Tibial artery (tissue), 4 donors: ENCODE data around the gene RADIL.

Experiments
- DNase-seq, 2 donors: peaks; one replicate each; pipeline ENCODE4 v3.0.0-alpha.2; 2019
- H3K27ac ChIP-seq, 2 donors: fragments of 200-600 bp; sonication (generic) in 1 of 2; 1 replicate in 1 of 2; 2 replicates in 1 of 2; pipeline ENCODE4 v1.5.1; 2018 to 2019; ENCODE audit warnings: mild to moderate bottlenecking in 1 of 2
- H3K27me3 ChIP-seq, 2 donors: fragments of 200-600 bp; sonication (generic) in 1 of 2; one replicate each; pipeline versions ENCODE4 v1.5.1 to v1.6.0; 2016 to 2019
- H3K36me3 ChIP-seq, 3 donors: fragments of 200-600 bp; sonication (generic) in 2 of 3; one replicate each; pipeline ENCODE4 v1.5.1; 2016 to 2019; ENCODE audit warnings: mild to moderate bottlenecking in 2 of 3
- H3K4me1 ChIP-seq, 4 donors: fragments of 200-600 bp; sonication (generic) in 2 of 4; 1 replicate in 3 of 4; 2 replicates in 1 of 4; pipeline ENCODE4 v1.5.1; 2016 to 2019
- H3K4me3 ChIP-seq, 2 donors: fragments of 200-600 bp; sonication (generic) in 1 of 2; 1 replicate in 1 of 2; 2 replicates in 1 of 2; pipeline ENCODE4 v1.5.1; 2018 to 2019; ENCODE audit warnings: mild to moderate bottlenecking in 2 of 2
- H3K9me3 ChIP-seq, 3 donors: fragments of 200-600 bp; sonication (generic) in 1 of 3; one replicate each; pipeline ENCODE4 v1.5.1; 2016 to 2019
- CTCF ChIP-seq, 2 experiments: fragments of 200-600 bp in 1 of 2; fragments of 450-650 bp in 1 of 2; IDR thresholded peaks; one replicate each; pipeline ENCODE4 v1.5.1; 2017 to 2019; ENCODE audit warnings: antibody characterized with exemption in 2 of 2, mild to moderate bottlenecking in 1 of 2, moderate library complexity in 1 of 2
- intact Hi-C: fragments of 100-400 bp; cut with DNase I; formaldehyde crosslinking; loops from one replicate; pipeline ENCODE4 v1.15.0; 2023; ENCODE audit warnings: low total_unique reads

RADIL gene

GRCh38 chr7:4873071-4873944 lies 10.2 kb downstream of the RADIL start:
- intact Hi-C loops, result no loop called here
- Histone ChIP-seq H3K4me1 (no peaks in the 10 kb centered on the region), H3K4me3 (no peak overlapping the region)

DNA sequence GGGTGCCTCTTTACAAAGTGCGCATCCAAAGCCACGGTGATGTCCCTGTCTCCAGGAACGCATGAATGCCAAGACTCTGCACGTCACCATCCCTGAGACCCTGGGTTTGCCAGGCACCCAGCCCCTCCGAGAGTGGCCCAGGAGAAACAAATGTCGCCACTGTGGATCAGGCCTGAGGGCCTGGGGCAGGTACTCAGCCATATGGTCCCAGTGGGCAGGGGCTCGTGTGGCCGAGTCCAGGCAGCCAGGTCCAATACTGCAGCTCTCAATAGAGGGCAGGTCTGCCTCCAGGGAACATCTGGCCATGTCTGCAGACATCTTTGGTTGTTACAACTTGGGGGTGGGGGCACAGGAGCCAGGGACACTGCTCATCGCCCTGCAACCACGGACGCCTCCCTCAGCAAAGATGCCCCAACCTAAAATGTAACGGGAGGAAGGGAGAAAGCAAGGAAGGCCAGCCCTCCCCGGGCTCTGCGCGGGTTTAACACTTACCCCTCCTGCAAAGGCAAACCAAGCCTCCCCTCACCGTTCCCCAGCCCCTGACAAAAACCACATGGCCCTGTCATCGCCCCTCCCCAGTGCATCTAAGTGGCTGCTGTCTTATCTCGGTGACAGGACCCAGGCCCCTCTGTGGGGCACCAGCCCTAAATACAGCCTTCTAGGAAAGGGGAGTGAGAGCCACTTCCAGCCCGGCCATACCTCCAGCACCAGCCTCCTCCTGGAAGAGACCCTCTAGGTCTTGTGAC lies 11.4 kb downstream of the RADIL start:
- Histone ChIP-seq H3K9me3 (peaks cover 0 to 4% (median 3%) of the 10 kb centered on the region in 3 donors), H3K4me1 (no peaks in the 10 kb centered on the region), H3K27ac (no peak overlapping the region), H3K4me3 (no peak overlapping the region), H3K27me3 (no peaks in the 10 kb centered on the region), H3K36me3 (peaks cover 0 to 16% (median 10%) of the 10 kb centered on the region in 3 donors)
- TF ChIP-seq CTCF (IDR thresholded peaks at IDR 0.05), result no peak
- no peak for DNase-seq
- intact Hi-C loops, result no loop called here

More at GRCh38 chr7:4873071-4873944, 10.2 kb downstream of the RADIL start:
- no peak overlapping the region for H3K27ac ChIP-seq
- no peak for TF ChIP-seq CTCF (IDR thresholded peaks at IDR 0.05)
- H3K9me3 ChIP-seq, result peaks cover 0 to 3% (median 2%) of the 10 kb centered on the region in 3 donors
- H3K27me3 ChIP-seq, result no peaks in the 10 kb centered on the region
- peaks cover 0 to 23% (median 19%) of the 10 kb centered on the region in 3 donors for H3K36me3 ChIP-seq
- no peak for DNase-seq

GRCh38 chr7:4871056-4871680 lies 12.3 kb downstream of the RADIL start:
- intact Hi-C loops, result no loop called here
- no peak overlapping the region for H3K4me3 ChIP-seq
- TF ChIP-seq CTCF (IDR thresholded peaks at IDR 0.05), result no peak
- no peak overlapping the region for H3K27ac ChIP-seq
- DNase-seq, result no peak
- H3K4me1 ChIP-seq, result no peaks in the 10 kb centered on the region
- H3K36me3 ChIP-seq, result peaks cover 0 to 9% (median 4%) of the 10 kb centered on the region in 3 donors
- peaks cover 0 to 4% (median 3%) of the 10 kb centered on the region in 3 donors for H3K9me3 ChIP-seq
- no peaks in the 10 kb centered on the region for H3K27me3 ChIP-seq

DNA sequence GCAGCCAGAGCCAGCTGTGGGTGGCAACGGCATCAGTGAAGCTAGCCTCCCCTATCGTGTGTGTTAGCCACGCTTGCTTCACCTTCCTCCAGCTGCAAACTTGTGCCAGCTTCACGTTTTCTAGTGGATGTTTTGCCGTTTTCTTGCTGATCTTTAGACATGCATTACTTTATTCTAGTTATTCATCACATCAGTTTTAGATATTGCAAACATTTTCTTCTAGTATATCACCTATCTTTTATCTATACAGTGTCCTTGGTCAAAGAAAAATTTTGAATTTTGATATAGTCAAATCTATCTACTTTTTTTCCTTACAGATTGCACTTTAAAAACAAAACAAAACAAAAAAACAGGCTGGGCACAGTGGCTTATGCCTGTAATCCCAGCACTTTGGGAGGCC lies 15.0 kb downstream of the RADIL start:
- Histone ChIP-seq H3K36me3 (peaks cover 0 to 4% (median 3%) of the 10 kb centered on the region in 3 donors), H3K27ac (no peak overlapping the region), H3K27me3 (peaks cover 0 to 6% of the 10 kb centered on the region in 2 donors), H3K4me1 (no peaks in the 10 kb centered on the region), H3K9me3 (peaks cover 0 to 4% (median 3%) of the 10 kb centered on the region in 3 donors), H3K4me3 (no peak overlapping the region)
- TF ChIP-seq CTCF (IDR thresholded peaks at IDR 0.05), result no peak
- DNase-seq, result no peak
- intact Hi-C loops, result no loop called here
